ENCODE measurements around the gene CPAMD8. TPM values are rescaled to one million over a fixed set of nuclear protein-coding genes. Genes with fewer than 3 reads are reported as not detected.

CPAMD8 gene
- total RNA-seq, 2 experiments from 2014 or later, result 0.32 to 1.2 TPM

GRCh38 chr19:16873594-16873993 is 153.0 kb downstream of the CPAMD8 start:
- ChIA-PET CTCF (ENCODE audit: unreplicated experiment) (no interaction called here), POLR2A (no interaction called here)
- no peaks in the 10 kb centered on the region for H3K9me2 ChIP-seq (ENCODE audit: insufficient read depth, low read length)
- intact Hi-C loops (cut with micrococcal nuclease; ENCODE audit: unreplicated experiment), result no loop called here
- no peak for DNase-seq (ENCODE audit: low spot score)
- no peaks in the 10 kb centered on the region for H4K20me1 ChIP-seq (ENCODE audit: insufficient read depth, low read length)
- no peaks in the 10 kb centered on the region for H3K9me3 ChIP-seq (ENCODE audit: low read length)
- peaks cover 4% of the 10 kb centered on the region for H3K4me1 ChIP-seq (ENCODE audit: insufficient read depth, low read length, poor library complexity, severe bottlenecking)
- H3K79me2 ChIP-seq (ENCODE audit: insufficient read depth, low read depth, low read length), result no peaks in the 10 kb centered on the region
- H3K27ac ChIP-seq (ENCODE audit: low read depth, low read length, poor library complexity, severe bottlenecking), result no peak overlapping the region
- TF ChIP-seq EZH2phosphoT487 (IDR thresholded peaks at IDR 0.05; ENCODE audit: borderline replicate concordance, low read depth, low read length), result no peak
- no peak for TF ChIP-seq CTCF (conservative IDR thresholded peaks at IDR 0.05; ENCODE audit: low read length)
- no peak overlapping the region for H3K4me2 ChIP-seq (ENCODE audit: low read length)
- H3K36me3 ChIP-seq (ENCODE audit: insufficient read depth, low read length), result peaks cover 56% of the 10 kb centered on the region
- BruUV-seq (replicated peaks), result no TSS peak
- H2AFZ ChIP-seq (ENCODE audit: low read length), result no peak overlapping the region
- H3K4me3 ChIP-seq (ENCODE audit: low read depth, low read length, poor library complexity, severe bottlenecking), result no peak overlapping the region

GRCh38 chr19:16872728-16873127 is 153.9 kb downstream of the CPAMD8 start:
- no TSS peak for BruUV-seq (replicated peaks)
- intact Hi-C loops (cut with micrococcal nuclease; ENCODE audit: unreplicated experiment), result no loop called here
- H3K36me3 ChIP-seq (ENCODE audit: insufficient read depth, low read length), result peaks cover 58% of the 10 kb centered on the region
- no peak overlapping the region for H3K27ac ChIP-seq (ENCODE audit: low read depth, low read length, poor library complexity, severe bottlenecking)
- ChIA-PET CTCF (ENCODE audit: unreplicated experiment) (no interaction called here), POLR2A (no interaction called here)
- H3K9me2 ChIP-seq (ENCODE audit: insufficient read depth, low read length), result no peaks in the 10 kb centered on the region
- H4K20me1 ChIP-seq (ENCODE audit: insufficient read depth, low read length), result no peaks in the 10 kb centered on the region
- H3K4me1 ChIP-seq (ENCODE audit: insufficient read depth, low read length, poor library complexity, severe bottlenecking), result peaks cover 4% of the 10 kb centered on the region
- TF ChIP-seq EZH2phosphoT487 (IDR thresholded peaks at IDR 0.05; ENCODE audit: borderline replicate concordance, low read depth, low read length), result no peak
- no peak for TF ChIP-seq CTCF (conservative IDR thresholded peaks at IDR 0.05; ENCODE audit: low read length)
- DNase-seq (ENCODE audit: low spot score), result no peak
- no peak overlapping the region for H2AFZ ChIP-seq (ENCODE audit: low read length)
- no peaks in the 10 kb centered on the region for H3K79me2 ChIP-seq (ENCODE audit: insufficient read depth, low read depth, low read length)
- no peak overlapping the region for H3K4me2 ChIP-seq (ENCODE audit: low read length)
- H3K4me3 ChIP-seq (ENCODE audit: low read depth, low read length, poor library complexity, severe bottlenecking), result no peak overlapping the region
- H3K9me3 ChIP-seq (ENCODE audit: low read length), result no peaks in the 10 kb centered on the region

- BruUV-seq (replicated peaks), result no TSS peak
- TF ChIP-seq CTCF (conservative IDR thresholded peaks at IDR 0.05; ENCODE audit: low read length) (no peak), EZH2phosphoT487 (IDR thresholded peaks at IDR 0.05; ENCODE audit: borderline replicate concordance, low read depth, low read length) (no peak)
- Histone ChIP-seq H3K79me2 (ENCODE audit: insufficient read depth, low read depth, low read length) (no peaks in the 10 kb centered on the region), H3K9me3 (ENCODE audit: low read length) (no peaks in the 10 kb centered on the region), H3K27ac (ENCODE audit: low read depth, low read length, poor library complexity, severe bottlenecking) (no peak overlapping the region), H4K20me1 (ENCODE audit: insufficient read depth, low read length) (no peaks in the 10 kb centered on the region), H3K4me3 (ENCODE audit: low read depth, low read length, poor library complexity, severe bottlenecking) (no peak overlapping the region), H3K4me2 (ENCODE audit: low read length) (no peak overlapping the region), H2AFZ (ENCODE audit: low read length) (no peak overlapping the region), H3K9me2 (ENCODE audit: insufficient read depth, low read length) (no peaks in the 10 kb centered on the region), H3K4me1 (ENCODE audit: insufficient read depth, low read length, poor library complexity, severe bottlenecking) (peaks cover 3% of the 10 kb centered on the region), H3K36me3 (ENCODE audit: insufficient read depth, low read length) (peaks cover 50% of the 10 kb centered on the region)
- intact Hi-C loops (cut with micrococcal nuclease; ENCODE audit: unreplicated experiment), result no loop called here
- CTCF ChIA-PET (ENCODE audit: unreplicated experiment), result no interaction called here
- POLR2A ChIA-PET, result interaction anchor here (0.5 kb wide), 1 partner anchor 15 kb away, joined by 6 read pairs; no protein-coding TSS in a partner anchor
- DNase-seq (ENCODE audit: low spot score), result no peak
These were observed 154.7 kb downstream of the CPAMD8 start for GRCh38 chr19:16871871-16872270.
